ENCODE data around the gene FAM236B.
"Not testable (repeated sequence)": the region's sequence is repeated elsewhere in the genome, so short reads cannot be mapped to it uniquely, and the experiment has no call there.

- TF ChIP-seq, protein P1, sequence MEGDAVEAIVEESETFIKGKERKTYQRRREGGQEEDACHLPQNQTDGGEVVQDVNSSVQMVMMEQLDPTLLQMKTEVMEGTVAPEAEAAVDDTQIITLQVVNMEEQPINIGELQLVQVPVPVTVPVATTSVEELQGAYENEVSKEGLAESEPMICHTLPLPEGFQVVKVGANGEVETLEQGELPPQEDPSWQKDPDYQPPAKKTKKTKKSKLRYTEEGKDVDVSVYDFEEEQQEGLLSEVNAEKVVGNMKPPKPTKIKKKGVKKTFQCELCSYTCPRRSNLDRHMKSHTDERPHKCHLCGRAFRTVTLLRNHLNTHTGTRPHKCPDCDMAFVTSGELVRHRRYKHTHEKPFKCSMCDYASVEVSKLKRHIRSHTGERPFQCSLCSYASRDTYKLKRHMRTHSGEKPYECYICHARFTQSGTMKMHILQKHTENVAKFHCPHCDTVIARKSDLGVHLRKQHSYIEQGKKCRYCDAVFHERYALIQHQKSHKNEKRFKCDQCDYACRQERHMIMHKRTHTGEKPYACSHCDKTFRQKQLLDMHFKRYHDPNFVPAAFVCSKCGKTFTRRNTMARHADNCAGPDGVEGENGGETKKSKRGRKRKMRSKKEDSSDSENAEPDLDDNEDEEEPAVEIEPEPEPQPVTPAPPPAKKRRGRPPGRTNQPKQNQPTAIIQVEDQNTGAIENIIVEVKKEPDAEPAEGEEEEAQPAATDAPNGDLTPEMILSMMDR (IDR thresholded peaks at IDR 0.05; ENCODE audit: borderline replicate concordance, extremely low read depth, low read length, poor library complexity, severe bottlenecking), result not testable (repeated sequence)
- not testable (repeated sequence) for TF ChIP-seq EZH2 (IDR thresholded peaks at IDR 0.05; ENCODE audit: borderline replicate concordance, low read depth, low read length, severe bottlenecking)
Observed at GRCh38 chrX:72830701-72831100, 48.2 kb upstream of the FAM236B start.
